Measurements from ENCODE around the gene XPR1. TPM values are rescaled to one million over a fixed set of nuclear protein-coding genes. Genes with fewer than 3 reads are reported as not detected.
"Not testable (repeated sequence)": the region's sequence is repeated elsewhere in the genome, so short reads cannot be mapped to it uniquely, and the experiment has no call there.

XPR1 gene
- total RNA-seq, 1 donor from 2014 or later, result 62.1 TPM

GRCh38 chr1:180640531-180640949, 8.7 kb downstream of the XPR1 start:
- no peaks in the 10 kb centered on the region for H3K36me3 Mint-ChIP-seq (ENCODE audit: unreplicated experiment)
- no peak for TF ChIP-seq CTCF (IDR thresholded peaks at IDR 0.05; ENCODE audit: partially characterized antibody, unreplicated experiment)

GRCh38 chr1:180641662-180642061, 9.8 kb downstream of the XPR1 start:
- no peak for DNase-seq
- H3K4me1 Mint-ChIP-seq (ENCODE audit: low read depth, unreplicated experiment), result peaks cover 2% of the 10 kb centered on the region
- H3K36me3 Mint-ChIP-seq (ENCODE audit: unreplicated experiment), result no peaks in the 10 kb centered on the region
- H3K9me3 Mint-ChIP-seq (ENCODE audit: unreplicated experiment), result no peaks in the 10 kb centered on the region
- H3K4me3 Mint-ChIP-seq (ENCODE audit: unreplicated experiment), result no peak overlapping the region
- no peak for TF ChIP-seq CTCF (IDR thresholded peaks at IDR 0.05; ENCODE audit: partially characterized antibody, unreplicated experiment)
- H3K27me3 Mint-ChIP-seq (ENCODE audit: unreplicated experiment), result no peaks in the 10 kb centered on the region
- no peak overlapping the region for H3K27ac Mint-ChIP-seq (ENCODE audit: unreplicated experiment)

More at GRCh38 chr1:180640531-180640949, 8.7 kb downstream of the XPR1 start:
- no peak overlapping the region for H3K27ac Mint-ChIP-seq (ENCODE audit: unreplicated experiment)
- no peak overlapping the region for H3K4me3 Mint-ChIP-seq (ENCODE audit: unreplicated experiment)
- no peaks in the 10 kb centered on the region for H3K9me3 Mint-ChIP-seq (ENCODE audit: unreplicated experiment)
- no peaks in the 10 kb centered on the region for H3K27me3 Mint-ChIP-seq (ENCODE audit: unreplicated experiment)
- peaks cover 4% of the 10 kb centered on the region for H3K4me1 Mint-ChIP-seq (ENCODE audit: low read depth, unreplicated experiment)
- no peak for DNase-seq

DNA sequence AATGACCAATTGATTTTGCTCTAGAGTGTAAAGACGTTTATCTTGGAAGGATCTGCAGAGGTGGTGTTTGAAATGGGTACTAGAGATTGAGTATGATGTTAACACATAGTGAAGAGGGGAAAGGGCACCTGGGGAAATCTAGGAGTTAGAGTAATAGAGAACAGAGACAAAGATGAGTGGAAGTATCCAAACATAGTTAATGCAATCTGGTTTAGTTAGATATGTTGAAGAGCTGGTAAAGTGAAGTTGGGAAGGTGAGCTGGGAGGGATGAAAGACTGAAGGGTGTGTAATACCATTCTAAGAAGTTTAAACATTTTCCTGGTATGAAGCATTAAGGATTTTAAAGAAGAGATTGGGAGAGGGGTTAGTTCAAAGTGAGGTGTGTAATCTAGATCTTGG, 11.0 kb downstream of the XPR1 start:
- no peak for TF ChIP-seq CTCF (IDR thresholded peaks at IDR 0.05; ENCODE audit: partially characterized antibody, unreplicated experiment)
- no peak for DNase-seq
- H3K27me3 Mint-ChIP-seq (ENCODE audit: unreplicated experiment), result no peaks in the 10 kb centered on the region
- H3K27ac Mint-ChIP-seq (ENCODE audit: unreplicated experiment), result no peak overlapping the region
- no peak overlapping the region for H3K4me3 Mint-ChIP-seq (ENCODE audit: unreplicated experiment)
- H3K4me1 Mint-ChIP-seq (ENCODE audit: low read depth, unreplicated experiment), result peaks cover 2% of the 10 kb centered on the region
- no peaks in the 10 kb centered on the region for H3K9me3 Mint-ChIP-seq (ENCODE audit: unreplicated experiment)
- no peaks in the 10 kb centered on the region for H3K36me3 Mint-ChIP-seq (ENCODE audit: unreplicated experiment)

GRCh38 chr1:180643693-180644092, 11.9 kb downstream of the XPR1 start:
- DNase-seq, result no peak
- H3K36me3 Mint-ChIP-seq (ENCODE audit: unreplicated experiment), result no peaks in the 10 kb centered on the region
- H3K27me3 Mint-ChIP-seq (ENCODE audit: unreplicated experiment), result no peaks in the 10 kb centered on the region
- TF ChIP-seq CTCF (IDR thresholded peaks at IDR 0.05; ENCODE audit: partially characterized antibody, unreplicated experiment), result no peak
- no peak overlapping the region for H3K4me3 Mint-ChIP-seq (ENCODE audit: unreplicated experiment)
- H3K9me3 Mint-ChIP-seq (ENCODE audit: unreplicated experiment), result no peaks in the 10 kb centered on the region
- H3K27ac Mint-ChIP-seq (ENCODE audit: unreplicated experiment), result no peak overlapping the region
- peaks cover 2% of the 10 kb centered on the region for H3K4me1 Mint-ChIP-seq (ENCODE audit: low read depth, unreplicated experiment)

DNA sequence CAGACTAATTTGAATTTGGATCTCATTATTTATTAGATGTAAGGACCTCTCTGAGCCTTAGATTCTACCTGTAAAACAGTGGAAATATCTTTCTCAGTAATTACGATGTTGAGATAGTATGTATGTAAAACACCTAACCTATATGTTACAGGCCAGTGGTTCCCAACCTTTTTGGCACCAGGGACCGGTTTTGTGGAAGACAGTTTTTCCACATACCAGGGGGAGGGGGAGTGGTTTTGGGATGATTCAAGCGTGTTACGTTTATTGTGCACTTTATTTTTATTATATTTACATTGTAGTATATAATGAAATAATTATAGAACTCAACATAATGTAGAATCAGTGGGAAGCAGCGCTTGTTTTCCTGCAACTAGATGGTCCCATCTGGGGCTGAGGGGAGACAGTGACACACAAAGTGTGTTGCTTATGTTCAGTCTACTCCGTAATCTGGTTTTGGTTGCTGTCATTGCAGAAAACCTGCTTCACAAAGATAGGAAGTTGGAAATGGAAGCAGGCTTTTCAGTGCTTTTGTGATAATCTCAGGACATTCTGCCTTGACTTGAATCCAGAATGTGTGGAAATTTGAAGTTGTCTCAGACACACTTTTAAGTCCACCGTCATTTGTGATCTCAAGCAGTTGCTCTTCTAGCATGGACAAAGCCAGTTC, 12.8 kb downstream of the XPR1 start:
- H3K4me3 Mint-ChIP-seq (ENCODE audit: unreplicated experiment), result no peak overlapping the region
- no peak overlapping the region for H3K27ac Mint-ChIP-seq (ENCODE audit: unreplicated experiment)
- DNase-seq, result no peak
- H3K9me3 Mint-ChIP-seq (ENCODE audit: unreplicated experiment), result no peaks in the 10 kb centered on the region
- no peaks in the 10 kb centered on the region for H3K36me3 Mint-ChIP-seq (ENCODE audit: unreplicated experiment)
- TF ChIP-seq CTCF (IDR thresholded peaks at IDR 0.05; ENCODE audit: partially characterized antibody, unreplicated experiment), result no peak
- peaks cover 2% of the 10 kb centered on the region for H3K4me1 Mint-ChIP-seq (ENCODE audit: low read depth, unreplicated experiment)
- no peaks in the 10 kb centered on the region for H3K27me3 Mint-ChIP-seq (ENCODE audit: unreplicated experiment)

GRCh38 chr1:180645261-180645660, 13.4 kb downstream of the XPR1 start:
- H3K4me3 Mint-ChIP-seq (ENCODE audit: unreplicated experiment); H3K4me1 Mint-ChIP-seq (ENCODE audit: low read depth, unreplicated experiment): not testable (repeated sequence)

More at GRCh38 chr1:180645261-180645660, 13.4 kb downstream of the XPR1 start:
- not testable (repeated sequence) for H3K27ac Mint-ChIP-seq (ENCODE audit: unreplicated experiment); DNase-seq; H3K36me3 Mint-ChIP-seq (ENCODE audit: unreplicated experiment); H3K9me3 Mint-ChIP-seq (ENCODE audit: unreplicated experiment); H3K27me3 Mint-ChIP-seq (ENCODE audit: unreplicated experiment)
